Measurements from ENCODE around the gene SLC52A1.
"Not testable (repeated sequence)": the region's sequence is repeated elsewhere in the genome, so short reads cannot be mapped to it uniquely, and the experiment has no call there.

Gene SLC52A1

DNA sequence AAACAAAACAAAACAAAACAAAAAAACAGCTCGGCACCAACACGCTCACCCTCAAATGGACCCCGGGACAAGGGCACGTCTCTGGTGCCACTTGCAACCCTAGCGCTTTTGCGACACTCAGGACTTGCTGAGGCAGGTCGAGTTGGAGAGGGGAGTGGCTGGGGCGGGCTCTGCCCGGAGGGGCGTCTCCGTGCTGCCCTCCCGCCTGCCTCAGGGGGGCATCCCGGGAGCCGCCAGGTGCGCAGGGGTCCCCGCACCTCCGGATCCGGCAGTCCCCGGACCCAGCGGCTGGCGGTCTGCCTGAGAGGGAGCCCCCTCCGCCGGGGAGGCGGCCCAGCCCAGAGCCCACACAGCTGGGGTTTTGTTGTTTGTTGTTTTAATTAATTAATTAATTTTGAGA is at the start of gene SLC52A1:
Gene SLC52A1 (minus strand): TSS at position 112 of the 400 bp plus-strand sequence. CDS start 820 bp downstream, outside the sequence.
- Histone ChIP-seq H3K4me3 (ENCODE audit: low read length) (no peak within 1 kb of the TSS), H3K27ac (ENCODE audit: low read depth, low read length) (no peak within 1 kb of the TSS), H3K27me3 (ENCODE audit: control insufficient read depth, insufficient read depth, low read length) (peaks cover 2% of the 10 kb centered on the region), H3K9ac (ENCODE audit: low read length) (no peak within 1 kb of the TSS), H3K36me3 (ENCODE audit: control insufficient read depth, insufficient read depth, low read length) (no peaks in the 10 kb centered on the region), H3K4me1 (ENCODE audit: control insufficient read depth, insufficient read depth, low read length) (no peaks in the 10 kb centered on the region)

- Histone ChIP-seq H3K36me3 (ENCODE audit: control insufficient read depth, insufficient read depth, low read length) (no peaks in the 10 kb centered on the region), H3K27me3 (ENCODE audit: control insufficient read depth, insufficient read depth, low read length) (no peaks in the 10 kb centered on the region), H3K4me3 (ENCODE audit: low read length) (no peak overlapping the region), H3K9ac (ENCODE audit: low read length) (no peak overlapping the region), H3K4me1 (ENCODE audit: control insufficient read depth, insufficient read depth, low read length) (peaks cover 11% of the 10 kb centered on the region), H3K27ac (ENCODE audit: low read depth, low read length) (no peak overlapping the region)
These were observed 45.4 kb upstream of the SLC52A1 start for GRCh38 chr17:5080591-5080990.

GRCh38 chr17:5078106-5079028 is 43.1 kb upstream of the SLC52A1 start, which contains the start of gene ZFP3:
Gene ZFP3 (plus strand): TSS chr17:5078467. CDS start chr17:5091505, 13,038 bp downstream.
- H3K36me3 ChIP-seq (ENCODE audit: control insufficient read depth, insufficient read depth, low read length): no peaks in the 10 kb centered on the region
- peak within 1 kb of the TSS; percentile 84 for H3K9ac ChIP-seq (ENCODE audit: low read length)
- peak within 1 kb of the TSS; percentile 93 for H3K4me3 ChIP-seq (ENCODE audit: low read length)
- H3K4me1 ChIP-seq (ENCODE audit: control insufficient read depth, insufficient read depth, low read length): peaks cover 11% of the 10 kb centered on the region
- peak within 1 kb of the TSS; percentile 81 for H3K27ac ChIP-seq (ENCODE audit: low read depth, low read length)
- no peaks in the 10 kb centered on the region for H3K27me3 ChIP-seq (ENCODE audit: control insufficient read depth, insufficient read depth, low read length)

DNA sequence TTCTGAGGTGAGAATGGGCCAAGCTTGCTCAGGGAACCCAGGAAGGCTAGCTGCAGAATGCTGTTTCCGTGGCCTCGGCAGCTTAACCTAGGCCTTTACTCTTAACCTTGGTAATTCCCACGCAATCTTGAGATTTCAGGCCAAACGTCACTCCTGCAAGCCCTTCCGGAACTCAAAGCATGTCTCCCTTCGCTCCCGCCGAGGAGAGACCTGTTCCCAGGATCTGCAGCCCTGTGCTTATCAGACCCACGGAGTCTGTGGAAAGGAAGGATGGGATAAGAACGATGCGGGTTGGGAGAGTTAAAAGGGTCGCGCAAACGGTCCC is 42.5 kb upstream of the SLC52A1 start:
- no peaks in the 10 kb centered on the region for H3K36me3 ChIP-seq (ENCODE audit: control insufficient read depth, insufficient read depth, low read length)
- peaks cover 11% of the 10 kb centered on the region for H3K4me1 ChIP-seq (ENCODE audit: control insufficient read depth, insufficient read depth, low read length)
- peak overlapping the region; percentile 84 for H3K9ac ChIP-seq (ENCODE audit: low read length)
- peak overlapping the region; percentile 81 for H3K27ac ChIP-seq (ENCODE audit: low read depth, low read length)
- H3K4me3 ChIP-seq (ENCODE audit: low read length): peak overlapping the region; percentile 93
- no peaks in the 10 kb centered on the region for H3K27me3 ChIP-seq (ENCODE audit: control insufficient read depth, insufficient read depth, low read length)

GRCh38 chr17:5077275-5077674 is 42.0 kb upstream of the SLC52A1 start:
- Histone ChIP-seq H3K4me3 (ENCODE audit: low read length) (peak overlapping the region; percentile 93), H3K27ac (ENCODE audit: low read depth, low read length) (peak overlapping the region; percentile 81), H3K4me1 (ENCODE audit: control insufficient read depth, insufficient read depth, low read length) (peaks cover 11% of the 10 kb centered on the region)
- not testable (repeated sequence) for H3K27me3 ChIP-seq (ENCODE audit: control insufficient read depth, insufficient read depth, low read length); H3K9ac ChIP-seq (ENCODE audit: low read length); H3K36me3 ChIP-seq (ENCODE audit: control insufficient read depth, insufficient read depth, low read length)

DNA sequence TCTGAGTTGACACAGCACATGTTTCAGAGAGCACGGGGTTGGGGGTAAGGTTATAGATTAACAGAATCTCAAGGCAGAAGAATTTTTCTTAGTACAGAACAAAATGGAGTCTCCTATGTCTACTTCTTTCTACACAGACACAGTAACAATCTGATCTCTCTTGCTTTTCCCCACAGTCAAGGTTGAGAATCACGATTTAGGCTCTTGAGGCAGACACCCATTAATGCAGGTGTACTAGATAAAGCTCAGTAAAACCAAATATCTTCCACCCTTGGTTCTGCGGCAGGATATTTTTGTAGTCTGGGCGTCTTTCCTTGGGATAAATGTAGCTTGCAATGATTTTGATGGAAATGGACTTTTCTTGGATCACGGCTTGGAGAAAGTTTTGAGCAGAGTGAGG is 40.2 kb upstream of the SLC52A1 start:
- not testable (repeated sequence) for H3K4me3 ChIP-seq (ENCODE audit: low read length); H3K36me3 ChIP-seq (ENCODE audit: control insufficient read depth, insufficient read depth, low read length); H3K27ac ChIP-seq (ENCODE audit: low read depth, low read length); H3K9ac ChIP-seq (ENCODE audit: low read length); H3K27me3 ChIP-seq (ENCODE audit: control insufficient read depth, insufficient read depth, low read length)
- peaks cover 11% of the 10 kb centered on the region for H3K4me1 ChIP-seq (ENCODE audit: control insufficient read depth, insufficient read depth, low read length)

DNA sequence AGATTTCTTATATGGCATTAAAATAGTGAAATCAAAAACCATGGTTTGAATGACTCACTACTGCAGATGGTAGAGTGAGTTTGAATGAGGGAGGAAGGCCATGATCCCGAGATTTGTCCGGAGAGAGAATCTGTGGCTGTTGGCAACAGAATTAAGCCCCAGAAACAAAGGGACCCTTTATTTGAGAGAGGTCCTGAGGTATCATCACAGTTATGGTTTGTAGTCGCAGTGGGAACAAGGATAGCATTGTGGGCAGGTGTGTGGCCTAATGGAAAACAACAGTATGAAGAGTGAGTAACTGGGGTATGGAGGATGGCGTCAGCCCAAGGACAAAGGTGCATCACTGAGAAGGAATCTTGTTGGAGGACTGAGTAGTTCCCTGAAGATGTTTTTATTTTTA is 34.5 kb upstream of the SLC52A1 start:
- Histone ChIP-seq H3K9ac (ENCODE audit: low read length) (no peak overlapping the region), H3K36me3 (ENCODE audit: control insufficient read depth, insufficient read depth, low read length) (no peaks in the 10 kb centered on the region), H3K27me3 (ENCODE audit: control insufficient read depth, insufficient read depth, low read length) (no peaks in the 10 kb centered on the region), H3K4me3 (ENCODE audit: low read length) (no peak overlapping the region), H3K27ac (ENCODE audit: low read depth, low read length) (no peak overlapping the region), H3K4me1 (ENCODE audit: control insufficient read depth, insufficient read depth, low read length) (no peaks in the 10 kb centered on the region)

GRCh38 chr17:5068236-5068635 is 33.0 kb upstream of the SLC52A1 start:
- H3K27ac ChIP-seq (ENCODE audit: low read depth, low read length): no peak overlapping the region
- no peaks in the 10 kb centered on the region for H3K27me3 ChIP-seq (ENCODE audit: control insufficient read depth, insufficient read depth, low read length)
- no peak overlapping the region for H3K9ac ChIP-seq (ENCODE audit: low read length)
- no peaks in the 10 kb centered on the region for H3K4me1 ChIP-seq (ENCODE audit: control insufficient read depth, insufficient read depth, low read length)
- no peak overlapping the region for H3K4me3 ChIP-seq (ENCODE audit: low read length)
- H3K36me3 ChIP-seq (ENCODE audit: control insufficient read depth, insufficient read depth, low read length): no peaks in the 10 kb centered on the region

DNA sequence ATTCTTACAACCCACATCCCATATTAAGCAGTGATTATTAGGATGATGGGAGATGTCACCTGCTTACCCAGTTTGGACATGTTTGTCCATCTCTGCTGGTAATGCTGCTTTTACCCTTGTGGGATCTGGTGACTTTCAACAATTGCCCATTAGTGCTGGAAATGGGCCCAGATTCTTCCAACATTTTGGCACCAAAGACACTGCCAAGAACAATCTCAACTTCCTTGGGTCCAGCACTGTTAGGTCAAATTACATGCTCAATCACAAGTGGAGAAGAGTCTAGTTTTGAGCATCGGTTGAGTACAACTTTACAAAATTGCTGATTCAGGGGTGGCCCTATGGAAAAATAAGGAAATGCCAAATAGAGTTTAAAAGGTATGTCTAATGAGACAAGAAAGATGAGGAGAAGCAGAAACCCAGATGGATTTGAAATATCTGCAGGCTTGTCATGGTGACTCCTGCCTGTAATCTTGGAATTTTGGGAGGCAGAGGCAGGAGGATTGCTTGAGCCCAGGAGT is 30.1 kb upstream of the SLC52A1 start:
- Histone ChIP-seq H3K27ac (ENCODE audit: low read depth, low read length) (no peak overlapping the region), H3K4me1 (ENCODE audit: control insufficient read depth, insufficient read depth, low read length) (no peaks in the 10 kb centered on the region), H3K4me3 (ENCODE audit: low read length) (no peak overlapping the region), H3K36me3 (ENCODE audit: control insufficient read depth, insufficient read depth, low read length) (no peaks in the 10 kb centered on the region), H3K9ac (ENCODE audit: low read length) (no peak overlapping the region), H3K27me3 (ENCODE audit: control insufficient read depth, insufficient read depth, low read length) (no peaks in the 10 kb centered on the region)

- no peak overlapping the region for H3K9ac ChIP-seq (ENCODE audit: low read length)
- H3K4me1 ChIP-seq (ENCODE audit: control insufficient read depth, insufficient read depth, low read length): no peaks in the 10 kb centered on the region
- H3K4me3 ChIP-seq (ENCODE audit: low read length): no peak overlapping the region
- H3K27me3 ChIP-seq (ENCODE audit: control insufficient read depth, insufficient read depth, low read length): no peaks in the 10 kb centered on the region
- no peaks in the 10 kb centered on the region for H3K36me3 ChIP-seq (ENCODE audit: control insufficient read depth, insufficient read depth, low read length)
- no peak overlapping the region for H3K27ac ChIP-seq (ENCODE audit: low read depth, low read length)
These were observed 20.3 kb upstream of the SLC52A1 start for GRCh38 chr17:5055543-5055942.

DNA sequence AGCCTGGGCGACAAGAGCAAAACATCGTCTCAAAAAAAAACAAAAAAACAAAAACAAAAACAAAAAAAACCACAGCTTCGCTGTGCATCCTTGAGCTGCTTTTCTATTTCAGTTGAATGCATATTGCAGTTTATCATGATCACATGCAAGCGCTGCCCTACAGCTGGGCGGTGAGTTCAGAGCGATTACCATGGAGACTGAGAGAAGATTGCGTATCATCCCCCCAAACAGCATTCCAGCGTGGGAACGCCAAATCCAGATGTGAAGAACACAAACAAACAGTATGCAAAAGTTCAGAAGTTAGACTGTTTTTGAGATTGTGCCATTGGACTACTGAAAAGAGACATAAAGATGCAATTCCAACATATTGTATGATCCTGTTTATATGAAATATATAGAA is 15.1 kb upstream of the SLC52A1 start:
- no peaks in the 10 kb centered on the region for H3K27me3 ChIP-seq (ENCODE audit: control insufficient read depth, insufficient read depth, low read length)
- peaks cover 7% of the 10 kb centered on the region for H3K4me1 ChIP-seq (ENCODE audit: control insufficient read depth, insufficient read depth, low read length)
- no peak overlapping the region for H3K4me3 ChIP-seq (ENCODE audit: low read length)
- H3K36me3 ChIP-seq (ENCODE audit: control insufficient read depth, insufficient read depth, low read length): no peaks in the 10 kb centered on the region
- no peak overlapping the region for H3K9ac ChIP-seq (ENCODE audit: low read length)
- peak overlapping the region; percentile 85 for H3K27ac ChIP-seq (ENCODE audit: low read depth, low read length)

- Histone ChIP-seq H3K36me3 (ENCODE audit: control insufficient read depth, insufficient read depth, low read length) (no peaks in the 10 kb centered on the region), H3K9ac (ENCODE audit: low read length) (no peak overlapping the region), H3K4me1 (ENCODE audit: control insufficient read depth, insufficient read depth, low read length) (peaks cover 7% of the 10 kb centered on the region), H3K27me3 (ENCODE audit: control insufficient read depth, insufficient read depth, low read length) (no peaks in the 10 kb centered on the region), H3K4me3 (ENCODE audit: low read length) (no peak overlapping the region), H3K27ac (ENCODE audit: low read depth, low read length) (peak overlapping the region; percentile 85)
These were observed 14.2 kb upstream of the SLC52A1 start for GRCh38 chr17:5049314-5049841.

Data from rectal smooth muscle tissue (tissue), 1 donor.